IPS DF 19.7 (cell line): ENCODE results near the gene ATP9A.
"Not testable (repeated sequence)": the region's sequence is repeated elsewhere in the genome, so short reads cannot be mapped to it uniquely, and the experiment has no call there.

ENCODE experiments used
- DNase-seq: peaks from one replicate; pipeline ENCODE4 v3.0.0-alpha.2; 2013; ENCODE audit warnings: low read depth, low spot score

ATP9A gene

DNA sequence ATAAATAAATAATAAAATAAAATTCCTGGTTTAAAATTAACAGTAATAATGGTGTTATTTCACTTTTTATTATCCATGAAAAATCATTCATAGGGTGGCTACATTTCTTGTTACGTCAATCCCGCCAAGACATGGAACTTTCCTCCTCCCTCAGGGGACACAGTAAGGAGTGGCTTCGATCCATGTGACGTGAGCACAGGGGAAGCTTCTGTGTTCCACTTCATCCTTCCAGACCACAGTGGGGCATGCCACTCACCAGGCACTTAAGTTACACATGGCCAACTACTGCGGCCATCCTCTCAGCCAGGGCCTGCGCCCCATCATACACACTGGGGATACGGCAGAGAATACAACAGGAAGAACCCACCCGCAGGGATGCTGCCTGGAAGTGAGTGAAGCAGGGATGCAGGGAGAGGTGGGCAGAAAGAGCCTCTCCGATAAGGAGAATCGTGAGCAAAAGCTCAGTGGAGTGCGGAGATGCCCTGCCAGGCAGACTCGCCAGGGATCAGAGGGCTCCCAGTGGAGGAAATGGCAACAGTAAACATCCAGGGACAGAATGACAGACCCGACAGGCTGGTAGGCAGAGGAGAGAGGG is 75.3 kb downstream of the ATP9A start:
- DNase-seq: no peak

DNA sequence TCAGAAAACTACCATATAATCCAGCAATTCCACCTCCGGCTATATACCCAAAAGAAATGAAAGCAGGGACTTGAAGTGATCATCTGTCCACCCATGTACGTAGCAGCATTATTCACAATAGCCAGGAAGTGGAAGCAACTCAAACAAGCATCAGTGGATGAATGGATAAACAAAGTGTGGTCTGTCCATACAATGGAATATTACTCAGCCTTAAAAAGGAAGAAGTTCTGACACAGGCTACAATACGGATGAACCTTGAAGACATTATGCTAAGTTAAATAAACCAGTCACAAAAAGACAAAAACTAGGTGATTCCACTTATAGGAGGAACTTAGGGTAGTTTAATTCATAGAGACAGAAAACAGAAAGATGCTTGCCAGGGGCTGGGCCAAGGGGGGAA is 76.5 kb downstream of the ATP9A start:
- no peak for DNase-seq

DNA sequence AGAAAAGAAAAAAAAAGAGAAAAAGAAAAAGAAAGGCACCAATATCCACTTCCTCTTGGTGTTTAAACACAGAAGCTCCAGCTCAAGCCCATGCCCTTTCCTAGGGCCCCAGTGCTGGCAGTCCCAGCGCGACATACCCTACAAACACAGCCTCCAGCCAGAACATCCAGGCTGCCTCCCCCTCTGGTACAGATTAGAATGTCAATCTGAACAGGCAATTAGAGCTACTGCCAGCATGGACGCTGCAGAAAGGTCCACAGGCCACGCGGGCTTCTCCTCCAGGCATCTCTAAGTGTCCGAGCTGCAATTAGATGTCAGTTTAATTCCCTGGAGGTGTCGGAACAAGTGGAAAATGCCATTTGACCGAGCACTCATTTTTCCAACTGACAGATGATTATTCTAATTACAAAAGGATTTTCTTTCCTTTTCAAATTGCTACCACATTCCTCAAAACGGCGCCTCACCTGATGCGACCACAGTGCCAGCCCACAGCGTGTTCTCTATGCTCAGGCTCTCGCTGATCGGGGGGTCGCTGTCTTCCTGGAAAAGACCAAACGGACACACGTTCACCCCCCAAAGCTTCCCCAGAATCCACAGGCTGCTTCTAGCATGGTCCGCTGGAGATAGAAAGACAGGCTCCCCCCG is 79.5 kb downstream of the ATP9A start:
- DNase-seq: no peak

DNA sequence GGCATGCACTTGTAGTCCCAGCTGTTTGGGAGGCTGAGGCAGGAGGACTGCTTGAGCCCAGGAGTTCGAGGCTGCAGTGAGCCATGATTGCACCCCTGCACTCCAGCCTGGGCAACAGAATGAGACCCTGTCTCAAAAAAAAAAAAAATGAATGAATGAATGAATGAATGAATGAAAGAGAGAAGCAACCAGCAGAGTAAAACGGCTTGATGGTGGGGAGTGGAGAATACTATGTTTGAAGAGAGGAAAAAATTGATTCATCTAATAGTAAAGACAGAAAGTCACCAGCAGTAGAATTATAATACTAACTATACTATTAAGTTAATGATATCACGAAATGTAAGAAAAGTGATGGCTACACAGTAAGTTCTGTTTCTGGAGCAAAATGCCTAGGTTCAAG is 80.6 kb downstream of the ATP9A start:
- no peak for DNase-seq

DNA sequence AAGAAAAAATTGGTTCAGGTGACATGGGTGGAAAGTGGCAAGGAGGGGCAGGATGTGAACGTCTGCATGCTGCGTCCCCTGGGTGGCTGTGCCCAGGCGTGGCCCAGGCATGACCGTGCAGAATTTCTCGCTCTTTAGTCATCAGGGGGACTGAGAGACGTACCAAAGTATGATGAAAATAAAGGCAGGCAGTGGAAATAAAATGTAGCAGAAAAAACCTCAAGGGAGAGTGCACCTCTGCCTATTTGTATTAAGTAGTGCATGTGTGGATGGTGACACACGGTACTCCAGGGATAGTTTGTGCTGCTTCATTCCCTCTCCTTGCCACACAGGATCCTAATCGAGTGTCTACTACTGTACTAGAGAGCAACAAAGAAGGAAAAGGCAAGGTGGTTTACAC is 81.1 kb downstream of the ATP9A start:
- no peak for DNase-seq

DNA sequence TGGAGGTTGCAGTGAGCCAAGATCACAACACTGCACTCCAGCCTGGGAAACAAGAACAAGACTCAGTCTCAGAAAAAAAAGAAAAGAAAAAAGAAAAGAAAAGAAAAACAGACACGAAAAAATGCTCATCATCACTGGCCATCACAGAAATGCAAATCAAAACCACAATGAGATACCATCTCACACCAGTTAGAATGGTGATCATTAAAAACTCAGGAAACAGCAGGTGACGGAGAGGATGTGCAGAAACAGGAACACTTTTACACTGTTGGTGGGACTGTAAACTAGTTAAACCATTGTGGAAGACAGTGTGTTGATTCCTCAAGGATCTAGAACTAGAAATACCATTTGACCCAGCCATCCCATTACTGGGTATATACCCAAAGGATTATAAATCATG is 82.7 kb downstream of the ATP9A start:
- not testable (repeated sequence) for DNase-seq

DNA sequence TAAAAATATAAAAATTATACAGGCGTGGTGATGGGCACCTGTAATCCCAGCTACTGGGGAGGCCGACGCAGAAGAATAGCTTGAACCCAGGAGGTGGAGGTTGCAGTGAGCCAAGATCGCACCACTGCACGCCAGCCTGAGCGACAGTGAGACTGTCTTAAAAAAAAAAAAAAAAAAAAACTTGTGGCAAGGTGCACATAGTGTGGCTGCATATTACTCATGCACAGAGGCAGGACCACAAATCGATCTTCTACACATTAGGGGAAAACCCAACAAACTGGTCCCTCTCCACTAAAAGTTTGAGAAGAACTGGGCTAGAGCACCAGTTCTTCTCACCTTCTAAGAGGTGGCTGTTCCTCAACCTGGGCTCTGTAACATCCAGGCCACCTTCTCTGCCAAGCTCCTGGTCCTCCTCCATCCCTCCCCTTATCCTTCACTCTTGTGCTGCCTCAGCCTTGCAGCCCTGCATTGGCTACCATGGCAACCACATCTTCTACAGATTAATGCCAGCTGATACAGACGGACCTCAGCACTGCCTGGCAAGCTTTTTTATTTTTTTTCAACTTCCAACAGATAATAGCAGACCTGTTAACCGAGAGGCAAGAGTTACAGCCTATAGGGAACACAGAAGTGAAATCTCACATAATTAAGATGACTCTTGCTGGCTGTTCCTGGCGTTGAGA is 88.0 kb downstream of the ATP9A start:
- DNase-seq: no peak

DNA sequence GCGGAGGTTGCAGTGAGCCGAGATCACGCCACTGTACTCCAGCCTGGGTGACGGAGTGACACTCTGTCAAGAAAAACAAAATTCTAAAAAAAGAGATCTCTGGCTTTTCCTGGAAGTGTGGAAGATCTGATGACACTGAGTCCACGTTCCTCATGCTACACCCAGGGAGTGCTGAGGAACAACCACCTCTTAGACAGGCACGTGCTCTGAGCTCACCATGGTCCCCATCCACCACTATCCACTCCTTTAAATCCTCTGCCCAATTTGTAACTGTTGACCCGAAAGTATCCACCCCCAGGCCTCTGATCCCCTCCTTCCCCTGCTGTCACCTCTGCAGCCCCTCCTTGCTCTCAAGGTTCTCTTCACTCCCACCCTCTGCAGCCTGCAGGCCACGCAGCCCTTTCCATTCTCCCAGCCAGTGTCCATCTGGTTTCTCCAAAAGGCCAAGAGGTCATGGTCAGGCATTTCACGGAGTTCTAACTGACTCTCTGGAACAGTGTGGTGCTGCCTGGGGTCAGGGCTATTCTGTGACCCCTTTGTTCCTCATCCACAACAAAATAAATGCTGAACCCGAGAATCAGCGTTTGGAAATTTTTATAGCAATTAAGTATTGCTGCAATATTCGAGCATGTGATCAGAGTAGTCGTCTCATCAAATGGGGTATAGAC is 88.8 kb downstream of the ATP9A start:
- no peak for DNase-seq

DNA sequence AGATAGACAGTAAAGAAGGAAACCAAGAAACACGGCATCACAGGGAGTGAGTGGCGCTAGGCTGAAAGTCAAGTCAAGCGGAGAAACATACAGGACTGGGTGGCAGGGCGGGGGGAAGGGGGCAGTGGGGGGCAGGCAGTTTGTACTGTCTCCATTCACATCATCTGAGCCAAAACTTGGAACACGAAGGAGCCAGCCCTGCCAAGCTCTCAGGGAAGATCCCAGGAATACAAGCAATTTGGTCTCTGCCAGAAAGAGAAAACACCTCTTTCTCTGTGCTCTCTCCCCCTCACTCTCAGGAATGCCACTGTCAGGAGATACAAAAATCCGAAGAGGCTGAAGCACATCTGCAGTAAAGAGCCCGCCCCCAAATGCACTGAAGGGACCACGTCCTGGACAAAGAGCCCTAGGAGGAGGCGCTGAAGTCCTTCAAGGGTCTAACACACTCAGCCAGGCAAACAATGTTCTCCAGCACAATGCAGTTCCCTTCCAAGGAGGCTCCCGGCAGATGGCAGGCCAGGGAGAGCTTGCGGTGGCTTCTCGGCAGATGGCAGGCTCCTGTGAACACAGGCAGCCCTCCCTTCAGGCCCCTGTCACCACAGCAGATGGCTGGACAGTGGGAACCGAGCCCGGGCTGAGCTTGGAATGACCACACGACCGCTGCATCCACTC is 90.0 kb downstream of the ATP9A start:
- DNase-seq: no peak

DNA sequence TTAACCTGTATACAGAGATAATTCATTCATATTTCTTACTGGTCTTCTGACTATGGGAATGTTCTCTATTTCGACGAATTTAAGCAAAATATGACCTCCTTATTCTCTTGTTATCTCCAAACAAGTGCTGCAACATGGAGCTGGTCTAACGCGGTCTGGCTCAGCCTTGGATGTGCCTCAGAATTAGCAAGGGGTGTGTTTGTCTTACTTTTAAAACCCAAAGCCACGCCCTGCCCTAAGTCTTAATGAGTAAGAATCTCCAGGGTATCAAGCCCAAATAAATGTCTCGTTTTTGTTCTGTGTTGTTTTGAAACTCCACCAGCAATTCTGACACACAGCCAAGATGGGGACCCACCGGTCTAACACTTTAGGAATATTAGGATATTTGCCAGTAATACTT is 99.2 kb downstream of the ATP9A start:
- no peak for DNase-seq

DNA sequence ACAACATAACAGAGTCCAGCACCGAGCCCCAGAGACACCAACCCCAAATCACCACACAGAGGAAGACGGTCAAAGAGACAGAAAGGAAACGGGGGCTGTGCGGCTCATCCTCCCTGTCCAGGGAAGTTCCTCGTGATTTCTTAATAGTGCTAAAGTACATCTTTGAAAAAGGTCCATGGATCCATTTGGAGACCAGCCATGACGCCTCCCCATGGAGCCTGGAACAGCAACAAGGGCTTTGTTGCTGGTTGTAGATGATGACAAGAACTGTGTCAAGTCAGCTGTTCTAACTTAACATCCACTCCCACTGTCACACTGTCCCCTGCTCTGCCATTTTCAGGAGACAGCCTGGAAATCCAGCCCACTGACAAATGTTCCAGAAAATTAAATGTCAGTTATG is 99.7 kb downstream of the ATP9A start:
- no peak for DNase-seq

DNA sequence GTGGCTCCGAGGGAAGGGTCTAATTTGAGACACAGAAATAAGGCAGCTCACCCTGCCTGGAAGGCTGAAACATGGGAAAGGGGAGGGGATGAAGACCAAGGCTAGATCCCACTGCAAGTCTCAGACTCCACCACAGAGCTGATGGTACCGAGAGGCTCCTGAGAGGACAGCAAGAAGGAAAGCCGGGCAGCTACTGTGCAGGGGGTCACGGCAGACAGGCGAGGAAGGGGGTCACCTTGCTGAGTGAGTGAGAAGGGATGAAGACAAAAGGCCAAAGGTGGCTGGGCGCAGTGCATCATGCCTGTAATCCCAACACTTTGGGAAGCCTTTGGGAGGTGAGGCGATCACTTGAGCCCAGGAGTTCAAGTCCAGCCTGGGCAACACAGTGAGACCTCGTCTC is 100.7 kb downstream of the ATP9A start:
- DNase-seq: no peak

DNA sequence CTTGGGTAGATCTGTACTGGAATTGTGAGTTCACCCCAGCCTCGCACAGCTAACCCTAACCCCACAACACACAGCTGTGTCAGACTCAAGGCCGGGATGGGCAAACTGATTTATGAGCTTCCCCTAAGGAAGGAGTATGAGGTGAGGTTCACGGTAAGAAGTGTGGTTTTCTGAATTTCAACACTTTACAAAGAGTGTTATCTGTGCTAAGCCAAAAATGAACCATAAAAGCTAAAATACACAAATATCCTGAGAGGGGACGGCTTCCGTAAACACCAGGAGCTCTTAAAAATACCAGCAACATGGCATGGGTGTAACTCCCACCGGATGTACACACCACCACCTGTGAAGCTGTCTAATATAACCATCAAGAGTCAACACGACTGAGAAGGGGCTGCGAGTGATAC is 101.2 kb downstream of the ATP9A start:
- DNase-seq: no peak

DNA sequence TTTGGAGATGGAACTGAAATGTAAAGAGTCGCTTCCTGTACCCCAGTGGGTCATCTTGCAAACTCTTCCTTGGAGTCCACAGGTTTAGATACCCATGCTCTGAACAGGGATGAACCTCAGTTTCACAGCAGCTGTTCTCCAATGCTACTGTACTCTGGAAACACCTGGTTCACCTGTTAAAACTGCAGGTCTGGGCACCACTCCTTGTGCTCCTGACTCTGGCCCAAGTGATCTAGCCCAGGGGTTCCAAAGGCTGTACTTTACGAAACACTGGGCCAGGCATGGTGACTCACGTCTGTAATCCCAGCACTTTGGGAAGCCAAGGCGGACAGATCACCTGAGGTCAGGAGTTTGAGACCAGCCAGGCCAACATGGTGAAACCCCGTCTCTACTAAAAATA is 102.1 kb downstream of the ATP9A start:
- no peak for DNase-seq

DNA sequence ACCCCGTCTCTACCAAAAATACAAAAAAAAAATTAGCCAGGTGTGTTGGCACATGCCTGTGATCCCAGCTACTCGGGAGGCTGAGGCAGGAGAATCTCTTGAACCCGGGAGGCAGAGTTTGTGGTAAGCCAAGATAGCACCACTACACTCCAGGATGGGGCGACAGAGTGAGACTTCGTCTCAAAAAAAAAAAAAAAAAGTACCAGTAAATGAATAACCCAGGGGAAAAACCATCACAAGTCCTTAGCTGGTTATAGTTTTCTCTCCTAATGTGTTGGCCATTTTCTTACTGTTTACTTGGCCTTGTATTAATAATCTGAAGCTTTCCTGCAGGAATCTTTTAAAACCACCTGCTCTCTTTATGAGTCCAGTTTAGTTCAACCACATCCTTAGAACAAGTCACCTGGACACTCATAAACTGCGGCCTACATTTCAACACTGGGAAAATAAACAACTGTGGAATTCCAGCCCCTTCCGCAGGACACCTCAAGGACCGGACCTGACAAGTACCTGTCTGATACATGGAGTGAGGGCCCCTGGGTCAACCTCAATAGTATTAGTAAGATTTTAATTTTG is 102.6 kb downstream of the ATP9A start:
- no peak for DNase-seq

DNA sequence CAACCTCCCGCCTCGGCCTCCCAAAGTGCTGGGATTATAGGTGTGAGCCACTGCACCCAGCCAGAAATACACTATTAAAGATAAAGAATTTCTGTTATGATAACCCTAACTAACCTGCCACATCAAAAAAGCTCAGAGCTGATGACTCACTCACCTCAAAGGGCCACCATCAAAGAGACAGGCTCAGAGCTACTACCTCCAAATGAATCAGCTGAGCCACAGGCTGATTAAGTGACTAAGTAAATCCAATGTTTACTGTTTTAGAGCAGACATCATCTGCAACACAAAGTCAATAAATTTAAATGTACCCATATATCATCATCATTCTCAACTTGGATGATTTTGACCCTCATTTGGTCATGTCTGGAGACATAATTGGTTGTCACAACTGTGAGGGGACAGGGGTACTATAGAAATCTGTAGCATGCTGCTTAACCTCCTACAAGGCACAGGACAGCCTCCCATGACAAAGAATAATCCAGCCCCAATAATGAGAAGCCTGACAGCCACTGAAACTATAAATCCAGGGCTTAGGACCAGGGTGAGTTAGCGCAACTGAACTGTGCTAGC is 106.5 kb downstream of the ATP9A start:
- no peak for DNase-seq

DNA sequence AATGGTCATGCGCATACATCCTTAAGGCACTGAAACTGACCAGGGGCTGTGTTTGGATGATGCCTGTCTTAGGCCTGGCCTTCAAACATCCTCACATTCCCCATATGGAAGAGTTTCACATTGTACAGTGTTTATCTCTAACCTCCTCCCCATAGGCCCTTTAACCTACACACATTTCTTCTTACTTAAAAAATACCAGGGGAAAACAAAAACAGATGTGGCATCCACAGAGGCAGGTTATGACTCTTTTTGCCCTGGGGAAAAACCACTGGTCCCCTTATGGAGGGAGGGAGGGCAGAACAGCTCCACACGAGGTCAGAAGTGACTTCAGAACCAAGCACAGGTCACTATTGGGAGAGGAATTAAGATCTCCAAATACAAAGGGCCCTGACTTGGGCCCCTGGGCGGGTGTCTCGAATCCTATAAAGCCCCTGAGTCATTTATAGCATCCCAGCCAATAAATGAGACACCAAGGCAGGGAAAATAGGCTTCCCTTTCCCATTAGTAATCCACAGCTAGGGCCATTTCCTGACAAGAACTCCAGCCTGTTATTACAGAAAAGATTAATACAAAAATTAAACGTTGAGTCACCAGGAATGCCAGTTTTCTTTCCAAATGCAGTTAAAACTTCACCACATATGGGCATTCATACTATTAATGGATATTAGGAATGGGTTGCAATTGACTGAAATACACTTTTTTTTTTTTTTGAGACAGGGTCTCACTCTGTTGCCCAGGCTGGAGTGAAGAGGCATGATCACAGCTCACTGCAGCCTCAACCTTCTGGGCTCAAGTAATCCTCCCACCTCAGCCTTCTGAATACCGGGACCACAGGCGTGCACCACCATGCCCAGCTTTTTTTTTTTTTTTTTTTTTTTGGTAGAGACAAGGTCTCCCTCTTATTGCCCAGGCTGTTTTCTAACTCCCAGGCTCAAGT is 107.2 kb downstream of the ATP9A start:
- no peak for DNase-seq

DNA sequence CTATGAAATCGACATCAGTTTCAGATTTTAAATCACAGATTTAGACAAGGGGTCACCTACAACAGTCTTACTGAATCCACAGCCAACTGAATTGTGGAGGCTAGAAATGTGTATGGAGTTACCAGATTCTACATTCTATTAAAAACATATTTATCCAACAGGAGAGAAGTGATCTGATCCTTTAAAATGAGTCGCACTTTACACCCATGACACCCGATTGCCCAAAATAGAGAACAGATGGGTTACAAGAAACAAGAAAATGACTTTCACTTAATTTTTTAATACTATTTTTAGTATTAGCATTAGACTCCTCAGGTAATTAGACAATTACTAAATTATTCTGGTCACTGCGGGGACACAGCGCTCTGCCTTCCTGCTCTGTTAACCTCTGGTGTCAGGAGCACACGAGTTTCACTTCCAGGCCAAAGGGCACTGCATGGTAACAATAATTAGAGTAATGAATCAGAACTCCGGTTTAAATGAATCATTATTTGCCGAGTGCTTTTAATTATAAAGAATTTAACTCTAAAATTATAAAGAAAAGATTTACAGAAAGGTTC is 108.6 kb downstream of the ATP9A start:
- DNase-seq: no peak

DNA sequence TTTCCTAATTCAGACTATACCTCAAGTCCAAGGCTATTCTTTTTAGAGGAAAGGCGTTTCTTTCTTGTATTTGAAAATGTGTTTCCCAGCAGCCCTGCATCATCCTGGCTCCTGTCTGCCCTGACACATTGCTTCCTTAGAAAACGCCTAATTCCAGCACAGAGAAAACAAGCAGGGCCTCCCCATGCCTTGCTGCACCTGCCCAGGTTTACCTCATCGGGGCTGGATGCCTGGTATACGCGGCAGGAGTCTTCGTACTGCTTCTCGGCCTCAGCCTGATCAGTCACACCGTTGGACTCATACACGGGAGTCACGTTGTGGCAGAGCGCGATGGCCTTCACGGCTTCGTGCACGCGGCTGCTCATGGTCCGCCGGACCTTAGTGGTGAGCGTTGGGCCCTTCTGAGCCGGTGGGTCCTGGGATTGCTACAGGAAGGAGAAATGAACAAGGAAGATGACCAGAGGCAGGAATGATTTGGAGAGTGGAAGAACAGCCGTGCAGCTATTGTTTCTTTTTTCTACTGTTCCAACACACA is 111.4 kb downstream of the ATP9A start:
- no peak for DNase-seq

DNA sequence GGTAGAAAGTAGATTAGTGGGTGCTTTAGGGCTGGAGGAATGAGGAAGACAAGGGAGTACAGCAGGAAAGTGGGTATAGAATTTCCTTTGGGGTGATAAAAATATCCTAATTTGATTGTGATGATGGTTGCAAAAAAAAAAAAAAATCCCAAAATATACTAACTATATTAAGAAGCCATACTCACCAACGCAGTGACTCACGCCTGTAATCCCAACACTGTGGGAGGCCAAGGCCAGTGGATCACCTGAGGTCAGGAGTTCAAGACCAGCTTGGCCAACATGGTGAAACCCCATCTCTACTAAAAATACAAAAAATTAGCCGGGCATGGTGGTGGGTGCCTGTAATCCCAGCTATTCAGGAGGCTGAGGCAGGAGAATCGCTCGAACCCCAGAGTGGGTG is 112.1 kb downstream of the ATP9A start:
- DNase-seq: not testable (repeated sequence)
